ENCODE data around the gene SCN3A.

The SCN3A gene

GRCh38 chr2:165219481-165219880, 15.6 kb upstream of the SCN3A start:
- Mint-ChIP-seq H3K27me3 (no peaks in the 10 kb centered on the region), H3K36me3 (ENCODE audit: insufficient read depth) (no peaks in the 10 kb centered on the region), H3K27ac (ENCODE audit: low read depth) (no peak overlapping the region), H3K4me1 (no peaks in the 10 kb centered on the region), H3K4me3 (no peak overlapping the region), H3K9me3 (no peaks in the 10 kb centered on the region)
- DNase-seq (ENCODE audit: low spot score in 2 of 2): no peak
- ATAC-seq (replicated peaks; ENCODE audit: extremely low read depth, poor library complexity, severe bottlenecking): no peak

- H3K4me3 Mint-ChIP-seq: no peak overlapping the region
- H3K36me3 Mint-ChIP-seq (ENCODE audit: insufficient read depth): no peaks in the 10 kb centered on the region
- no peaks in the 10 kb centered on the region for H3K4me1 Mint-ChIP-seq
- H3K9me3 Mint-ChIP-seq: no peaks in the 10 kb centered on the region
- DNase-seq (ENCODE audit: low spot score in 2 of 2) (no peak), ATAC-seq (replicated peaks; ENCODE audit: extremely low read depth, poor library complexity, severe bottlenecking) (no peak)
- H3K27ac Mint-ChIP-seq (ENCODE audit: low read depth): no peak overlapping the region
- H3K27me3 Mint-ChIP-seq: no peaks in the 10 kb centered on the region
Measured at GRCh38 chr2:165214093-165214492, 10.2 kb upstream of the SCN3A start.

- DNase-seq (ENCODE audit: low spot score in 2 of 2) (no peak), ATAC-seq (replicated peaks; ENCODE audit: extremely low read depth, poor library complexity, severe bottlenecking) (no peak)
- Mint-ChIP-seq H3K36me3 (ENCODE audit: insufficient read depth) (peaks cover 2% of the 10 kb centered on the region), H3K4me3 (no peak overlapping the region), H3K9me3 (no peaks in the 10 kb centered on the region), H3K27me3 (no peaks in the 10 kb centered on the region), H3K27ac (ENCODE audit: low read depth) (no peak overlapping the region), H3K4me1 (no peaks in the 10 kb centered on the region)
Measured at GRCh38 chr2:165208094-165208493, 4.2 kb upstream of the SCN3A start.

- DNase-seq (ENCODE audit: low spot score in 2 of 2) (no peak), ATAC-seq (replicated peaks; ENCODE audit: extremely low read depth, poor library complexity, severe bottlenecking) (no peak)
- no peaks in the 10 kb centered on the region for H3K4me1 Mint-ChIP-seq
- peaks cover 2% of the 10 kb centered on the region for H3K36me3 Mint-ChIP-seq (ENCODE audit: insufficient read depth)
- no peaks in the 10 kb centered on the region for H3K27me3 Mint-ChIP-seq
- H3K9me3 Mint-ChIP-seq: no peaks in the 10 kb centered on the region
- no peak overlapping the region for H3K27ac Mint-ChIP-seq (ENCODE audit: low read depth)
- no peak overlapping the region for H3K4me3 Mint-ChIP-seq
Measured at GRCh38 chr2:165205865-165206264, 2.0 kb upstream of the SCN3A start.

GRCh38 chr2:165202239-165202638, 1.6 kb downstream of the SCN3A start:
- no peak overlapping the region for H3K4me3 Mint-ChIP-seq
- H3K27ac Mint-ChIP-seq (ENCODE audit: low read depth): no peak overlapping the region
- no peaks in the 10 kb centered on the region for H3K27me3 Mint-ChIP-seq
- H3K4me1 Mint-ChIP-seq: no peaks in the 10 kb centered on the region
- H3K9me3 Mint-ChIP-seq: no peaks in the 10 kb centered on the region
- H3K36me3 Mint-ChIP-seq (ENCODE audit: insufficient read depth): peaks cover 2% of the 10 kb centered on the region
- ATAC-seq (replicated peaks; ENCODE audit: extremely low read depth, poor library complexity, severe bottlenecking): no peak
- DNase-seq (ENCODE audit: low spot score in 2 of 2): no peak

GRCh38 chr2:165198181-165198580, 5.7 kb downstream of the SCN3A start:
- H3K4me1 Mint-ChIP-seq: no peaks in the 10 kb centered on the region
- no peak for ATAC-seq (replicated peaks; ENCODE audit: extremely low read depth, poor library complexity, severe bottlenecking)
- H3K9me3 Mint-ChIP-seq: no peaks in the 10 kb centered on the region
- H3K36me3 Mint-ChIP-seq (ENCODE audit: insufficient read depth): no peaks in the 10 kb centered on the region
- no peak overlapping the region for H3K4me3 Mint-ChIP-seq
- H3K27ac Mint-ChIP-seq (ENCODE audit: low read depth): no peak overlapping the region
- no peaks in the 10 kb centered on the region for H3K27me3 Mint-ChIP-seq
- DNase-seq (ENCODE audit: low spot score in 2 of 2): no peak

GRCh38 chr2:165197346-165197745, 6.5 kb downstream of the SCN3A start:
- no peak overlapping the region for H3K4me3 Mint-ChIP-seq
- no peaks in the 10 kb centered on the region for H3K36me3 Mint-ChIP-seq (ENCODE audit: insufficient read depth)
- H3K9me3 Mint-ChIP-seq: no peaks in the 10 kb centered on the region

GRCh38 chr2:165196411-165196810, 7.4 kb downstream of the SCN3A start:
- Mint-ChIP-seq H3K4me1 (no peaks in the 10 kb centered on the region), H3K4me3 (no peak overlapping the region), H3K36me3 (ENCODE audit: insufficient read depth) (no peaks in the 10 kb centered on the region), H3K9me3 (no peaks in the 10 kb centered on the region), H3K27me3 (no peaks in the 10 kb centered on the region), H3K27ac (ENCODE audit: low read depth) (no peak overlapping the region)
- no peak for ATAC-seq (replicated peaks; ENCODE audit: extremely low read depth, poor library complexity, severe bottlenecking)
- DNase-seq (ENCODE audit: low spot score in 2 of 2): no peak

More at GRCh38 chr2:165197346-165197745, 6.5 kb downstream of the SCN3A start:
- ATAC-seq (replicated peaks; ENCODE audit: extremely low read depth, poor library complexity, severe bottlenecking): no peak
- no peaks in the 10 kb centered on the region for H3K27me3 Mint-ChIP-seq
- no peak overlapping the region for H3K27ac Mint-ChIP-seq (ENCODE audit: low read depth)
- no peak for DNase-seq (ENCODE audit: low spot score in 2 of 2)
- no peaks in the 10 kb centered on the region for H3K4me1 Mint-ChIP-seq

GRCh38 chr2:165193178-165193777, 10.6 kb downstream of the SCN3A start:
- Mint-ChIP-seq H3K4me1 (no peaks in the 10 kb centered on the region), H3K9me3 (no peaks in the 10 kb centered on the region), H3K27me3 (no peaks in the 10 kb centered on the region), H3K4me3 (no peak overlapping the region), H3K27ac (ENCODE audit: low read depth) (no peak overlapping the region), H3K36me3 (ENCODE audit: insufficient read depth) (no peaks in the 10 kb centered on the region)
- DNase-seq (ENCODE audit: low spot score in 2 of 2): no peak
- ATAC-seq (replicated peaks; ENCODE audit: extremely low read depth, poor library complexity, severe bottlenecking): no peak

- Mint-ChIP-seq H3K27me3 (no peaks in the 10 kb centered on the region), H3K4me1 (no peaks in the 10 kb centered on the region), H3K9me3 (no peaks in the 10 kb centered on the region), H3K27ac (ENCODE audit: low read depth) (no peak overlapping the region), H3K4me3 (no peak overlapping the region), H3K36me3 (ENCODE audit: insufficient read depth) (no peaks in the 10 kb centered on the region)
- no peak for DNase-seq (ENCODE audit: low spot score in 2 of 2)
- no peak for ATAC-seq (replicated peaks; ENCODE audit: extremely low read depth, poor library complexity, severe bottlenecking)
Measured at GRCh38 chr2:165192729-165193128, 11.1 kb downstream of the SCN3A start.

- Mint-ChIP-seq H3K27ac (ENCODE audit: low read depth) (no peak overlapping the region), H3K36me3 (ENCODE audit: insufficient read depth) (no peaks in the 10 kb centered on the region), H3K27me3 (no peaks in the 10 kb centered on the region), H3K9me3 (no peaks in the 10 kb centered on the region), H3K4me1 (no peaks in the 10 kb centered on the region), H3K4me3 (no peak overlapping the region)
- ATAC-seq (replicated peaks; ENCODE audit: extremely low read depth, poor library complexity, severe bottlenecking) (no peak), DNase-seq (ENCODE audit: low spot score in 2 of 2) (no peak)
Measured at GRCh38 chr2:165191096-165191728, 12.6 kb downstream of the SCN3A start.

- DNase-seq (ENCODE audit: low spot score in 2 of 2) (no peak), ATAC-seq (replicated peaks; ENCODE audit: extremely low read depth, poor library complexity, severe bottlenecking) (no peak)
- no peaks in the 10 kb centered on the region for H3K27me3 Mint-ChIP-seq
- peaks cover under 1% of the 10 kb centered on the region for H3K9me3 Mint-ChIP-seq
- H3K36me3 Mint-ChIP-seq (ENCODE audit: insufficient read depth): no peaks in the 10 kb centered on the region
- no peak overlapping the region for H3K4me3 Mint-ChIP-seq
- no peak overlapping the region for H3K27ac Mint-ChIP-seq (ENCODE audit: low read depth)
- H3K4me1 Mint-ChIP-seq: no peaks in the 10 kb centered on the region
Measured at GRCh38 chr2:165185633-165186032, 18.2 kb downstream of the SCN3A start.

GRCh38 chr2:165182029-165182428, 21.8 kb downstream of the SCN3A start:
- Mint-ChIP-seq H3K27ac (ENCODE audit: low read depth) (no peak overlapping the region), H3K36me3 (ENCODE audit: insufficient read depth) (no peaks in the 10 kb centered on the region), H3K9me3 (peaks cover 6% of the 10 kb centered on the region), H3K4me1 (no peaks in the 10 kb centered on the region), H3K27me3 (no peaks in the 10 kb centered on the region), H3K4me3 (no peak overlapping the region)
- ATAC-seq (replicated peaks; ENCODE audit: extremely low read depth, poor library complexity, severe bottlenecking) (no peak), DNase-seq (ENCODE audit: low spot score in 2 of 2) (no peak)
